GM18858 (cell line): ENCODE data around the gene DHX35.

Experiments
- ATAC-seq: cut with Tn5 transposase; IDR thresholded peaks from one replicate; pipeline ENCODE4 v1.9.1; 2021; ENCODE audit not compliant: unreplicated experiment

Gene DHX35

GRCh38 chr20:39050555-39050902 is 88.4 kb downstream of the DHX35 start:
- ATAC-seq = no peak

GRCh38 chr20:39052676-39053075 is 90.5 kb downstream of the DHX35 start:
- ATAC-seq = no peak

GRCh38 chr20:39057143-39057542 is 95.0 kb downstream of the DHX35 start:
- ATAC-seq = no peak

GRCh38 chr20:39057911-39058310 is 95.8 kb downstream of the DHX35 start:
- ATAC-seq = no peak

GRCh38 chr20:39059036-39059435 is 96.9 kb downstream of the DHX35 start:
- ATAC-seq = no peak

GRCh38 chr20:39066471-39067242 is 104.5 kb downstream of the DHX35 start:
- ATAC-seq = no peak

GRCh38 chr20:39067526-39068216 is 105.5 kb downstream of the DHX35 start:
- ATAC-seq = no peak

- ATAC-seq = no peak
Measured at GRCh38 chr20:39069976-39070375, 107.8 kb downstream of the DHX35 start.

- ATAC-seq = no peak
Measured at GRCh38 chr20:39070484-39071231, 108.5 kb downstream of the DHX35 start.

GRCh38 chr20:39072132-39072531 is 110.0 kb downstream of the DHX35 start:
- no peak for ATAC-seq

- no peak for ATAC-seq
Measured at GRCh38 chr20:39072653-39073052, 110.5 kb downstream of the DHX35 start.

GRCh38 chr20:39075731-39076130 is 113.6 kb downstream of the DHX35 start:
- no peak for ATAC-seq

- ATAC-seq = no peak
Measured at GRCh38 chr20:39076958-39077357, 114.8 kb downstream of the DHX35 start.

GRCh38 chr20:39080326-39080725 is 118.2 kb downstream of the DHX35 start:
- no peak for ATAC-seq

- no peak for ATAC-seq
Measured at GRCh38 chr20:39081255-39081654, 119.1 kb downstream of the DHX35 start.

GRCh38 chr20:39082622-39083398 is 120.7 kb downstream of the DHX35 start:
- ATAC-seq = no peak

GRCh38 chr20:39083761-39084160 is 121.6 kb downstream of the DHX35 start:
- no peak for ATAC-seq

- no peak for ATAC-seq
Measured at GRCh38 chr20:39089029-39089428, 126.9 kb downstream of the DHX35 start.
